Measurements from ENCODE around the gene PALM3.

The PALM3 gene

DNA sequence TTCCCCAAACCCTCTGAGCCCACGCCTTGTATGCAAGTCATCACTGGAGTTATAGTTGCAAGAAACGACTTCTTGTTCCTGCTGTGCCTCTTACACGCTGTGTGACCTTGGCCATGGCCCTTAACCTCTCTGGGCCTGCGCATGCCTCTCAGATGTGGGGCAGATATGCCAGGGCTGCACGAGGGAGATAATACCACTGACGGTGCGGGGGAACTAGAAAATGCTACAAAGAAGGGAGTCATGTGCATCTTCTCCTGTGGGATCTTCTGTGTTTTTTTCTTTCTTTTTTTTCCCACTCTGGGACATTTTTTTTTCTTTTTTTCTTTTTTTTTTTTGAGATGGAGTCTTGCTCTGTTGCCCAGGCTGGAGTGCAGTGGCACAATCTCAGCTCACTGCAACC lies 33.0 kb upstream of the PALM3 start:
- DNase-seq (ENCODE audit: low read depth): no peak
- TF ChIP-seq, protein P1, sequence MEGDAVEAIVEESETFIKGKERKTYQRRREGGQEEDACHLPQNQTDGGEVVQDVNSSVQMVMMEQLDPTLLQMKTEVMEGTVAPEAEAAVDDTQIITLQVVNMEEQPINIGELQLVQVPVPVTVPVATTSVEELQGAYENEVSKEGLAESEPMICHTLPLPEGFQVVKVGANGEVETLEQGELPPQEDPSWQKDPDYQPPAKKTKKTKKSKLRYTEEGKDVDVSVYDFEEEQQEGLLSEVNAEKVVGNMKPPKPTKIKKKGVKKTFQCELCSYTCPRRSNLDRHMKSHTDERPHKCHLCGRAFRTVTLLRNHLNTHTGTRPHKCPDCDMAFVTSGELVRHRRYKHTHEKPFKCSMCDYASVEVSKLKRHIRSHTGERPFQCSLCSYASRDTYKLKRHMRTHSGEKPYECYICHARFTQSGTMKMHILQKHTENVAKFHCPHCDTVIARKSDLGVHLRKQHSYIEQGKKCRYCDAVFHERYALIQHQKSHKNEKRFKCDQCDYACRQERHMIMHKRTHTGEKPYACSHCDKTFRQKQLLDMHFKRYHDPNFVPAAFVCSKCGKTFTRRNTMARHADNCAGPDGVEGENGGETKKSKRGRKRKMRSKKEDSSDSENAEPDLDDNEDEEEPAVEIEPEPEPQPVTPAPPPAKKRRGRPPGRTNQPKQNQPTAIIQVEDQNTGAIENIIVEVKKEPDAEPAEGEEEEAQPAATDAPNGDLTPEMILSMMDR (conservative IDR thresholded peaks at IDR 0.05; ENCODE audit: control insufficient read depth, insufficient read depth, low read depth, low read length): no peak
- no peak overlapping the region for H3K4me3 ChIP-seq (ENCODE audit: control insufficient read depth, low read depth, low read length)

- no peak for DNase-seq (ENCODE audit: low read depth)
- no peak overlapping the region for H3K4me3 ChIP-seq (ENCODE audit: control insufficient read depth, low read depth, low read length)
These were observed 31.4 kb upstream of the PALM3 start for GRCh38 chr19:14093117-14093823.

GRCh38 chr19:14091813-14092462 lies 30.1 kb upstream of the PALM3 start:
- TF ChIP-seq, protein P1 (conservative IDR thresholded peaks at IDR 0.05; ENCODE audit: control insufficient read depth, insufficient read depth, low read depth, low read length): no peak
- DNase-seq (ENCODE audit: low read depth): no peak

More at GRCh38 chr19:14093117-14093823, 31.4 kb upstream of the PALM3 start:
- TF ChIP-seq, protein P1 (conservative IDR thresholded peaks at IDR 0.05; ENCODE audit: control insufficient read depth, insufficient read depth, low read depth, low read length): no peak

GRCh38 chr19:14091081-14091812 lies 29.4 kb upstream of the PALM3 start:
- TF ChIP-seq, protein P1 (conservative IDR thresholded peaks at IDR 0.05; ENCODE audit: control insufficient read depth, insufficient read depth, low read depth, low read length): peak; percentile 4
- DNase-seq (ENCODE audit: low read depth): peak; percentile 58
- H3K4me3 ChIP-seq (ENCODE audit: control insufficient read depth, low read depth, low read length): peak overlapping the region; percentile 70

More at GRCh38 chr19:14091813-14092462, 30.1 kb upstream of the PALM3 start:
- H3K4me3 ChIP-seq (ENCODE audit: control insufficient read depth, low read depth, low read length): peak overlapping the region; percentile 70

DNA sequence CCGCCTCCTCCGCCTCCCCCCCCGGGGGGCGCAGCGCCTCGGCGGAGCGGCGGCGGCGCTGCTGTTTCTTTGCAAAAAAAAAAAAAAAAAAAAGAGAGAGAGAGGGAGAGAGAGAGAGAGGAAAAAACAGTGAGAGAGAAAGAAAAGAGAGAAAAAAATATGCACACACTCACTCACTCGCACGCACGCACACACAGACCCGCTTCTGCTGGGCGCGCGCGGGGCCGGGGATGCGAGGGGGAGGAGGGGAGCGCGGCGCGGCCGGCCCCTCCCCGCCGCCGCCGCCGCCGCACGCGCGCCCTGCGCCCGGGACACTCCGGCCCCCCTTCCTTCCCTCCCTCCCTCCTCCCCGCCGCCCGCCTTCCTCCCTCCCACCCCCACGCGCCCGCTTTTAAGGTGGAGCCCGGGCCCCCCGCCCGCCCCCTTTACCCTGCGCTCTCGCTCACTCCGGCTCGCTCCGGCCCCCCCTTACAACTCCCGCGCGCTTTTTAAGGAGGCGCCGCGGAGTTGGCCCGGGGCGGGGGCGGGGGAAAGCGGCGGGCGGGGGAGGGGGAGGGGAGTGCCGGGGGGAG lies 28.7 kb upstream of the PALM3 start, which contains the start of gene SAMD1:
SAMD1 (minus strand) TSS at position 243 of the 572 bp plus-strand sequence.
- H3K4me3 ChIP-seq (ENCODE audit: control insufficient read depth, low read depth, low read length): peak within 1 kb of the TSS; percentile 70
- TF ChIP-seq, protein P1 (conservative IDR thresholded peaks at IDR 0.05; ENCODE audit: control insufficient read depth, insufficient read depth, low read depth, low read length): no peak

More for the DNA sequence above, 28.7 kb upstream of the PALM3 start, which contains the start of gene SAMD1:
- peak; percentile 80 for DNase-seq (ENCODE audit: low read depth)
